ENCODE data around the gene CHFR.
"Not testable (repeated sequence)": the region's sequence is repeated elsewhere in the genome, so short reads cannot be mapped to it uniquely, and the experiment has no call there.

The CHFR gene

GRCh38 chr12:132887513-132888351 is at the start of gene CHFR:
TSS of gene CHFR (minus strand) at chr12:132887605. CDS start at chr12:132887328, 277 bp downstream.
- DNase-seq (ENCODE audit: low spot score) = peak; percentile 88

- not testable (repeated sequence) for DNase-seq (ENCODE audit: low spot score)
These were observed 49.5 kb upstream of the CHFR start for GRCh38 chr12:132936921-132937320.

GRCh38 chr12:132936163-132936562 is 48.8 kb upstream of the CHFR start:
- DNase-seq (ENCODE audit: low spot score) = no peak

GRCh38 chr12:132926415-132926833 is 39.0 kb upstream of the CHFR start:
- no peak for DNase-seq (ENCODE audit: low spot score)

- DNase-seq (ENCODE audit: low spot score) = no peak
These were observed 38.4 kb upstream of the CHFR start for GRCh38 chr12:132925597-132926414.

- no peak for DNase-seq (ENCODE audit: low spot score)
These were observed 37.0 kb upstream of the CHFR start for GRCh38 chr12:132924356-132924755.

- DNase-seq (ENCODE audit: low spot score) = no peak
These were observed 36.0 kb upstream of the CHFR start for GRCh38 chr12:132923356-132923909.

- no peak for DNase-seq (ENCODE audit: low spot score)
These were observed 35.3 kb upstream of the CHFR start for GRCh38 chr12:132922676-132923075.

GRCh38 chr12:132921685-132922084 is 34.3 kb upstream of the CHFR start:
- DNase-seq (ENCODE audit: low spot score) = no peak

GRCh38 chr12:132918680-132919079 is 31.3 kb upstream of the CHFR start:
- DNase-seq (ENCODE audit: low spot score) = no peak

GRCh38 chr12:132909030-132909368 is 21.6 kb upstream of the CHFR start:
- no peak for DNase-seq (ENCODE audit: low spot score)

GRCh38 chr12:132908145-132909029 is 21.0 kb upstream of the CHFR start:
- DNase-seq (ENCODE audit: low spot score) = peak; percentile 48

- not testable (repeated sequence) for DNase-seq (ENCODE audit: low spot score)
These were observed 20.4 kb upstream of the CHFR start for GRCh38 chr12:132907789-132908144.

- DNase-seq (ENCODE audit: low spot score) = no peak
These were observed 19.8 kb upstream of the CHFR start for GRCh38 chr12:132907216-132907615.

GRCh38 chr12:132904718-132905328 is 17.4 kb upstream of the CHFR start:
- DNase-seq (ENCODE audit: low spot score) = no peak

GRCh38 chr12:132899033-132899432 is 11.6 kb upstream of the CHFR start:
- no peak for DNase-seq (ENCODE audit: low spot score)

- no peak for DNase-seq (ENCODE audit: low spot score)
These were observed 1.4 kb upstream of the CHFR start for GRCh38 chr12:132888852-132889251.

- DNase-seq (ENCODE audit: low spot score) = peak; percentile 43
These were observed 602 bp downstream of the CHFR start for GRCh38 chr12:132886529-132887477.

- no peak for DNase-seq (ENCODE audit: low spot score)
These were observed 5.6 kb downstream of the CHFR start for GRCh38 chr12:132881818-132882217.

- DNase-seq (ENCODE audit: low spot score) = not testable (repeated sequence)
These were observed 12.8 kb downstream of the CHFR start for GRCh38 chr12:132874620-132875019.
